Thyroid gland (tissue), 4 donors: ENCODE data around the gene CACNA1B. TPM values are rescaled to one million over a fixed set of nuclear protein-coding genes. Genes with fewer than 3 reads are reported as not detected.

Experiments used
- DNase-seq, 2 donors: peaks; one replicate each; pipeline ENCODE4 v3.0.0-alpha.2; 2019
- H3K27ac ChIP-seq, 3 donors: fragments of 200-600 bp; sonication (generic); 1 replicate in 2 of 3; 2 replicates in 1 of 3; pipeline ENCODE4 v1.5.1; 2016 to 2019; ENCODE audit warnings: mild to moderate bottlenecking in 1 of 3, moderate library complexity in 1 of 3
- H3K27me3 ChIP-seq: fragments of 200-600 bp; sonication (generic); one replicate; pipeline ENCODE4 v1.5.1; 2019
- H3K36me3 ChIP-seq, 2 donors: fragments of 200-600 bp; sonication (generic); one replicate each; pipeline ENCODE4 v1.5.1; 2016 to 2019
- H3K4me1 ChIP-seq, 2 donors: fragments of 200-600 bp; sonication (generic); one replicate each; pipeline ENCODE4 v1.5.1; 2017 to 2019
- H3K4me3 ChIP-seq, 3 donors: fragments of 200-600 bp; sonication (generic); replicated peaks in 1 of 3; 1 replicate in 2 of 3; 2 replicates in 1 of 3; pipeline ENCODE4 v1.5.1; 2016; ENCODE audit warnings: mild to moderate bottlenecking in 1 of 3
- H3K9me3 ChIP-seq: fragments of 200-600 bp; sonication (generic); one replicate; pipeline ENCODE4 v1.5.1; 2017
- CTCF ChIP-seq, 6 experiments: fragments of 200-600 bp in 3 of 6; fragments of 450-650 bp in 3 of 6; sonication (generic) in 3 of 6; IDR thresholded peaks; one replicate each; pipeline ENCODE4 v1.5.1; 2016 to 2019; ENCODE audit warnings: antibody characterized with exemption in 6 of 6, mild to moderate bottlenecking in 2 of 6, inconsistent platforms in 1 of 6, moderate library complexity in 1 of 6
- POLR2A ChIP-seq, 2 donors: fragments of 450-650 bp; IDR thresholded peaks; one replicate each; pipeline ENCODE4 v1.6.1; 2017; ENCODE audit warnings: antibody characterized with exemption in 2 of 2, mild to moderate bottlenecking in 2 of 2, moderate library complexity in 1 of 2
- whole genome bisulfite sequencing, 2 donors: methylation state at CpG; one replicate each; pipeline ENCODE4 v1.1.5; 2017; 5-methylcytosine and 5-hydroxymethylcytosine counted together
- intact Hi-C: fragments of 100-400 bp; cut with DNase I; formaldehyde crosslinking; loops from one replicate; pipeline ENCODE4 v1.15.1; 2023
- total RNA-seq, 4 donors: library from RNA; depleted of rRNA; stranded (reverse); fragments of >200 nt; gene quantifications; one replicate each; pipeline ENCODE4 v1.2.3, GENCODE V29; 2016

Gene CACNA1B
- total RNA-seq, 4 donors from 2014 or later: 0.13 to 0.68 (median 0.35) TPM

DNA sequence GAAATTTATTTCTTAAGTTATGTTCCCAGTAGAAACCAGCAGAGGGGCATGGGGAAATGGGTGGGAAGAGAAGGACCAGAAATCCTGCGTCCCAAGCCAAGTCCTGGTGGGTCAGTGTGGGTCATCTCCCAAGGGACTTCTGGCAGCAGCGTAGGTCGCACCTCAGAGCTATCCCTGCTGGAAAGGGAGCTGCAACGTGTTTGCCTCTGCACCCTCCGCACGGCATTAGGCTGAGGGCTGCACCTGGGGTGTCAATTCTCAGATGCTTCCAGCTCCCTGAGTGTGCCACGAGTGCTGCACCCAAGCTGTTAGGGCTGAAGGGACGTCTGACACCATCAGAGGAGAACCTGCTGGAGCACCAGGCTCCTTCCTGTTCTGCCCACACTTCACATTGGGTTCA lies 182.8 kb downstream of the CACNA1B start:
- Histone ChIP-seq H3K4me1 (no peaks in the 10 kb centered on the region), H3K36me3 (no peaks in the 10 kb centered on the region), H3K27me3 (no peaks in the 10 kb centered on the region), H3K4me3 (no peak overlapping the region), H3K27ac (no peak overlapping the region), H3K9me3 (no peaks in the 10 kb centered on the region)
- no peak for DNase-seq
- WGBS, 2 donors: 82 to 88% methylated on average over 8 of the region's 8 CpGs
- no peak for TF ChIP-seq CTCF (IDR thresholded peaks at IDR 0.05)
- no peak for TF ChIP-seq POLR2A (IDR thresholded peaks at IDR 0.05)
- intact Hi-C loops: no loop called here

GRCh38 chr9:138060881-138061280 lies 183.3 kb downstream of the CACNA1B start:
- no peak for DNase-seq
- WGBS, 2 donors: 87 to 95% methylated on average over 8 of the region's 8 CpGs
- H3K4me1 ChIP-seq: no peaks in the 10 kb centered on the region

GRCh38 chr9:138061631-138062030 lies 184.0 kb downstream of the CACNA1B start:
- Histone ChIP-seq H3K4me1 (no peaks in the 10 kb centered on the region), H3K36me3 (no peaks in the 10 kb centered on the region), H3K27me3 (no peaks in the 10 kb centered on the region), H3K9me3 (no peaks in the 10 kb centered on the region), H3K27ac (no peak overlapping the region), H3K4me3 (no peak overlapping the region)
- TF ChIP-seq CTCF (IDR thresholded peaks at IDR 0.05) (no peak), POLR2A (IDR thresholded peaks at IDR 0.05) (no peak)
- WGBS, 2 donors: 87 to 93% methylated on average over 4 to 5 of the region's 6 CpGs
- intact Hi-C loops: no loop called here
- no peak for DNase-seq

More at GRCh38 chr9:138060881-138061280, 183.3 kb downstream of the CACNA1B start:
- Histone ChIP-seq H3K27ac (no peak overlapping the region), H3K27me3 (no peaks in the 10 kb centered on the region), H3K9me3 (no peaks in the 10 kb centered on the region), H3K4me3 (no peak overlapping the region), H3K36me3 (no peaks in the 10 kb centered on the region)
- intact Hi-C loops: no loop called here
- TF ChIP-seq CTCF (IDR thresholded peaks at IDR 0.05) (no peak), POLR2A (IDR thresholded peaks at IDR 0.05) (no peak)

DNA sequence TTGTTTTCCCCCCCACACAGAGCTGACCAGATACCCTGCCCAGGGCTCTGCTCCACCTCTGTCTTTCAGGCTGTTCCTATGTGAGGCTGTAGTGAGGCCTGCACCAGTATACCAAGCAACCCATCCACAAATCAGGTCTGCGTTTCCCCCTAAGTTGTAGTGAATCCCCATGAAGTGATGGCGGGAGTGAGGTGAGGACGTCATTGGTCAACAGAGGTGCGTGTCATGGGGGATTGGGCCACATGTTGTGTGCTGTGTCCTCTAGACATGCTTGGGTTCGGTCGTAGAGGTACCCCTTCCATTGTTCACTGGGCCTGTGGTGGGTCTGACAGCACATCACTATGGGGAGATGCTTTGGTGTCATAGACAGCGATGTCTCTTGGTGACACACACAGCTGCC lies 184.6 kb downstream of the CACNA1B start:
- DNase-seq: no peak
- WGBS, 2 donors: 91 to 99% methylated on average over 7 of the region's 7 CpGs

GRCh38 chr9:138063033-138063432 lies 185.5 kb downstream of the CACNA1B start:
- 89 to 92% methylated on average over 6 of the region's 6 CpGs for WGBS, 2 donors
- no peak for DNase-seq
- intact Hi-C loops: no loop called here

More for the DNA sequence above, 184.6 kb downstream of the CACNA1B start:
- TF ChIP-seq CTCF (IDR thresholded peaks at IDR 0.05) (no peak), POLR2A (IDR thresholded peaks at IDR 0.05) (no peak)
- H3K27me3 ChIP-seq: no peaks in the 10 kb centered on the region
- no peak overlapping the region for H3K4me3 ChIP-seq
- H3K27ac ChIP-seq: no peak overlapping the region
- H3K4me1 ChIP-seq: no peaks in the 10 kb centered on the region
- intact Hi-C loops: no loop called here
- no peaks in the 10 kb centered on the region for H3K9me3 ChIP-seq
- no peaks in the 10 kb centered on the region for H3K36me3 ChIP-seq

More at GRCh38 chr9:138063033-138063432, 185.5 kb downstream of the CACNA1B start:
- H3K36me3 ChIP-seq: no peaks in the 10 kb centered on the region
- no peaks in the 10 kb centered on the region for H3K9me3 ChIP-seq
- H3K27me3 ChIP-seq: no peaks in the 10 kb centered on the region
- H3K27ac ChIP-seq: no peak overlapping the region
- H3K4me1 ChIP-seq: no peaks in the 10 kb centered on the region
- TF ChIP-seq CTCF (IDR thresholded peaks at IDR 0.05): no peak
- no peak for TF ChIP-seq POLR2A (IDR thresholded peaks at IDR 0.05)
- no peak overlapping the region for H3K4me3 ChIP-seq
